HepG2 (cell line): Measurements from ENCODE around the gene FAM53B.

Experiments
- CHD2 ChIP-seq: IDR thresholded peaks from 2 replicates; pipeline ENCODE4 v1.6.1; 2011; ENCODE audit warnings: low read depth, low read length, improper control_type of control experiment
- HMGXB4 ChIP-seq, 2 experiments: sonication (generic) in 1 of 2; formaldehyde crosslinking in 1 of 2; IDR thresholded peaks; 2 replicates each; pipeline versions ENCODE4 v1.4.0 to v1.6.1; 2018 to 2020; ENCODE audit warnings: missing genetic modification reagents in 2 of 2, borderline replicate concordance in 1 of 2, low read depth in 1 of 2, mild to moderate bottlenecking in 1 of 2, missing biosample characterization in 1 of 2
- JUN ChIP-seq: sonication (generic); formaldehyde crosslinking; IDR thresholded peaks from 2 replicates; pipeline ENCODE4 v1.4.0; 2020; ENCODE audit warnings: mild to moderate bottlenecking, missing genetic modification reagents
- KDM5B ChIP-seq: sonication (generic); formaldehyde crosslinking; IDR thresholded peaks from 2 replicates; pipeline ENCODE4 v1.4.0; 2020; ENCODE audit warnings: missing genetic modification reagents, mild to moderate bottlenecking, borderline replicate concordance
- POLR2G ChIP-seq: fragments of 200-400 bp; formaldehyde crosslinking; IDR thresholded peaks from 2 replicates; pipeline ENCODE4 v1.6.1; 2018; ENCODE audit warnings: mild to moderate bottlenecking, low read depth, low read length, moderate library complexity
- SMC3 ChIP-seq: IDR thresholded peaks from 2 replicates; pipeline ENCODE4 v1.6.1; 2011; ENCODE audit warnings: low read length, improper control_type of control experiment
- TBP ChIP-seq: sonication (generic); formaldehyde crosslinking; IDR thresholded peaks from 2 replicates; pipeline ENCODE4 v1.5.0; 2020; ENCODE audit warnings: missing genetic modification reagents
- ZNF740 ChIP-seq: sonication (generic); formaldehyde crosslinking; IDR thresholded peaks from 2 replicates; pipeline ENCODE4 v1.4.0; 2020; ENCODE audit warnings: missing genetic modification reagents
- ZSCAN22 ChIP-seq: sonication (generic); formaldehyde crosslinking; IDR thresholded peaks from 2 replicates; pipeline ENCODE4 v1.4.0; 2020; ENCODE audit warnings: mild to moderate bottlenecking, missing genetic modification reagents
- TF ChIP-seq, protein P1 (sequence below): sonication (generic); formaldehyde crosslinking; IDR thresholded peaks from 2 replicates; pipeline ENCODE4 v1.5.0; 2020; ENCODE audit warnings: mild to moderate bottlenecking, missing genetic modification reagents, moderate library complexity
- TF ChIP-seq, protein P2 (sequence below), 2 experiments: fragments of 450-650 bp in 1 of 2; sonication (generic) in 1 of 2; formaldehyde crosslinking; IDR thresholded peaks; 2 replicates each; pipeline versions ENCODE4 v1.5.0 to v1.8.0; 2020 to 2022; ENCODE audit warnings: mild to moderate bottlenecking in 1 of 2, missing genetic modification reagents in 1 of 2

DNA sequence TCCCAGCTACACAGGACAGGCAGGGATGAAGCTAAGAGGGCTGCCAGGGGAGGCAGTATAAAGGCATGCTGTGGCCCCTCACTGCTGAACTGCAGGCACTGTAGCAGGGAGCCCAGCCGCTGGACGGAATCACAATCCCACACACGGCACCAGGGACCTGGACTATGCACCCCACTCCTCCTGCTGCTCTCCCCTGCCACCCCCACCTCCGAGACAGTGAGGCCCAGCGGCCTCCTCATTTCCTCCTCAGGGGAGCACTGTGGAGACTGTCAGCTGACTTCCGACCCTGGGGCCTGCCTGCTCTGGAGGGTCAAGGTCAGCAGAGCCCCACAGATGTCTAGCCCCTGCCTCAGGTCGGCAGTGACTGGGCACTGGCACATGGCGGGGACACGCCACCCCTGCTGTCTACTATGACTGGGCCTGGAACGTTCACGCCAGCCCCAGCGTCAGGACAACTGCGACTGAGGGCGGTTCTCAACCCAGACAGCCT is 92.7 kb downstream of the FAM53B start:
- TF ChIP-seq, protein P1, sequence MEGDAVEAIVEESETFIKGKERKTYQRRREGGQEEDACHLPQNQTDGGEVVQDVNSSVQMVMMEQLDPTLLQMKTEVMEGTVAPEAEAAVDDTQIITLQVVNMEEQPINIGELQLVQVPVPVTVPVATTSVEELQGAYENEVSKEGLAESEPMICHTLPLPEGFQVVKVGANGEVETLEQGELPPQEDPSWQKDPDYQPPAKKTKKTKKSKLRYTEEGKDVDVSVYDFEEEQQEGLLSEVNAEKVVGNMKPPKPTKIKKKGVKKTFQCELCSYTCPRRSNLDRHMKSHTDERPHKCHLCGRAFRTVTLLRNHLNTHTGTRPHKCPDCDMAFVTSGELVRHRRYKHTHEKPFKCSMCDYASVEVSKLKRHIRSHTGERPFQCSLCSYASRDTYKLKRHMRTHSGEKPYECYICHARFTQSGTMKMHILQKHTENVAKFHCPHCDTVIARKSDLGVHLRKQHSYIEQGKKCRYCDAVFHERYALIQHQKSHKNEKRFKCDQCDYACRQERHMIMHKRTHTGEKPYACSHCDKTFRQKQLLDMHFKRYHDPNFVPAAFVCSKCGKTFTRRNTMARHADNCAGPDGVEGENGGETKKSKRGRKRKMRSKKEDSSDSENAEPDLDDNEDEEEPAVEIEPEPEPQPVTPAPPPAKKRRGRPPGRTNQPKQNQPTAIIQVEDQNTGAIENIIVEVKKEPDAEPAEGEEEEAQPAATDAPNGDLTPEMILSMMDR (CRISPR knock-in tag), result peak; percentile 34
- TF ChIP-seq POLR2G (no peak), KDM5B (CRISPR knock-in tag) (no peak), JUN (CRISPR knock-in tag) (no peak), CHD2 (no peak), TBP (CRISPR knock-in tag) (no peak), HMGXB4 (CRISPR knock-in tag; IDR thresholded peaks at IDR 0.05; ENCODE audit: borderline replicate concordance in 1 of 2, low read depth in 1 of 2) (no peak), ZNF740 (CRISPR knock-in tag) (no peak), SMC3 (no peak), ZSCAN22 (CRISPR knock-in tag) (no peak)
- TF ChIP-seq, protein P2, sequence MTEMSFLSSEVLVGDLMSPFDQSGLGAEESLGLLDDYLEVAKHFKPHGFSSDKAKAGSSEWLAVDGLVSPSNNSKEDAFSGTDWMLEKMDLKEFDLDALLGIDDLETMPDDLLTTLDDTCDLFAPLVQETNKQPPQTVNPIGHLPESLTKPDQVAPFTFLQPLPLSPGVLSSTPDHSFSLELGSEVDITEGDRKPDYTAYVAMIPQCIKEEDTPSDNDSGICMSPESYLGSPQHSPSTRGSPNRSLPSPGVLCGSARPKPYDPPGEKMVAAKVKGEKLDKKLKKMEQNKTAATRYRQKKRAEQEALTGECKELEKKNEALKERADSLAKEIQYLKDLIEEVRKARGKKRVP (CRISPR knock-in tag; IDR thresholded peaks at IDR 0.05), result no peak
